Endothelial cell of umbilical vein (primary cell): ENCODE results near the gene KRT1. TPM values are rescaled to one million over a fixed set of nuclear protein-coding genes. Genes with fewer than 3 reads are reported as not detected.

ENCODE experiments used
- BruUV-seq: library from RNA; stranded (reverse); fragments of 400-500 nt; replicated peaks from 2 replicates; lab custom pipeline; 2021; lab: Mats Ljungman, UMichigan
- CTCF ChIA-PET: fragments of 300-600, 350-600 bp; sonication (Branson Sonifier 250); formaldehyde crosslinking; loops from one replicate; lab custom pipeline; 2021; ENCODE audit warnings: antibody characterized with exemption, inconsistent platforms; lab: Charles Lee
- POLR2A ChIA-PET: fragments of 300-600, 350-600 bp; sonication (Branson Sonifier 250); formaldehyde crosslinking; loops from one replicate; lab custom pipeline; 2021; ENCODE audit warnings: antibody characterized with exemption, inconsistent platforms; lab: Charles Lee
- DNase-seq: peaks from one replicate; pipeline ENCODE4 v3.0.0-alpha.2; 2011; ENCODE audit warnings: low read depth, low spot score
- FAIRE-seq: peaks from 2 replicates; lab custom pipeline; 2011; peaks lifted over from hg19 to GRCh38; lab: Jason Lieb, UNC
- H2AFZ ChIP-seq: 2 replicates; pipeline ENCODE4 v1.6.0; 2012; ENCODE audit warnings: low read depth, low read length, control low read depth, inconsistent platforms
- H3K27ac ChIP-seq: 2 replicates; pipeline ENCODE4 v1.5.1; 2011; ENCODE audit warnings: low read depth, mild to moderate bottlenecking, control low read depth, low read length, moderate library complexity; ENCODE audit not compliant: insufficient read depth
- H3K27me3 ChIP-seq, 2 experiments: 2 replicates each; pipeline versions ENCODE4 v1.6.0 to v1.6.1; 2011; ENCODE audit warnings: low read length in 2 of 2, mixed read lengths in 1 of 2; ENCODE audit not compliant: control insufficient read depth in 2 of 2, insufficient read depth in 2 of 2
- H3K36me3 ChIP-seq, 2 experiments: 2 replicates in 1 of 2; 3 replicates in 1 of 2; pipeline ENCODE4 v1.5.1; 2011; ENCODE audit warnings: low read length in 2 of 2, mild to moderate bottlenecking in 1 of 2, moderate library complexity in 1 of 2; ENCODE audit not compliant: control insufficient read depth in 2 of 2, insufficient read depth in 2 of 2; ENCODE audit errors: extremely low read depth in 1 of 2
- H3K4me1 ChIP-seq: 3 replicates; pipeline ENCODE4 v1.5.1; 2011; ENCODE audit warnings: mild to moderate bottlenecking, low read length; ENCODE audit not compliant: control insufficient read depth, insufficient read depth; ENCODE audit errors: extremely low read depth
- H3K4me2 ChIP-seq: 2 replicates; pipeline ENCODE4 v1.6.1; 2011; ENCODE audit warnings: low read length, control low read depth, mixed read lengths; ENCODE audit not compliant: insufficient read depth
- H3K4me3 ChIP-seq, 3 experiments: fragments of 200-600 bp in 1 of 3; sonication (generic), shearing (Covaris generic) in 1 of 3; replicated peaks in 1 of 3; 2 replicates each; pipeline ENCODE4 v1.5.1; 2011 to 2016; ENCODE audit warnings: control low read depth in 3 of 3, low read length in 3 of 3, mild to moderate bottlenecking in 2 of 3, inconsistent platforms in 1 of 3, low read depth in 1 of 3, moderate library complexity in 1 of 3; ENCODE audit not compliant: insufficient read depth in 1 of 3
- H3K79me2 ChIP-seq: 2 replicates; pipeline ENCODE4 v1.6.0; 2012; ENCODE audit warnings: low read length, inconsistent platforms; ENCODE audit not compliant: control insufficient read depth, insufficient read depth
- H3K9ac ChIP-seq: replicated peaks from 2 replicates; pipeline ENCODE3; 2011; ENCODE audit warnings: low read length, control low read depth; ENCODE audit not compliant: insufficient read depth; ENCODE audit errors: extremely low read depth
- H3K9me1 ChIP-seq: replicated peaks from 3 replicates; pipeline ENCODE4 v1.6.0; 2011; ENCODE audit warnings: mild to moderate bottlenecking, low read length; ENCODE audit not compliant: control insufficient read depth, insufficient read depth; ENCODE audit errors: extremely low read depth
- H3K9me3 ChIP-seq: replicated peaks from 2 replicates; pipeline ENCODE4 v1.5.1; 2012; ENCODE audit warnings: low read length, inconsistent platforms; ENCODE audit not compliant: control insufficient read depth, insufficient read depth
- H4K20me1 ChIP-seq: replicated peaks from 2 replicates; pipeline ENCODE3; 2011; ENCODE audit warnings: mild to moderate bottlenecking, low read length; ENCODE audit not compliant: control insufficient read depth, insufficient read depth; ENCODE audit errors: extremely low read depth
- EZH2 ChIP-seq: IDR thresholded peaks from 2 replicates; pipeline ENCODE4 v1.6.1; 2012; ENCODE audit warnings: borderline replicate concordance, low read depth, mild to moderate bottlenecking, moderate library complexity, low read length, inconsistent platforms; ENCODE audit not compliant: severe bottlenecking
- FOS ChIP-seq: IDR thresholded peaks from 2 replicates; pipeline ENCODE4 v1.6.1; 2011; ENCODE audit warnings: mild to moderate bottlenecking, low read length, moderate library complexity, borderline replicate concordance; ENCODE audit not compliant: insufficient read depth
- GATA2 ChIP-seq: IDR thresholded peaks from 2 replicates; pipeline ENCODE4 v1.7.0; 2011; ENCODE audit warnings: low read depth, mild to moderate bottlenecking, moderate library complexity, mixed read lengths, low read length; ENCODE audit not compliant: insufficient read length, insufficient read depth
- JUN ChIP-seq: IDR thresholded peaks from 2 replicates; pipeline ENCODE4 v1.6.1; 2011; ENCODE audit warnings: borderline replicate concordance, low read depth; ENCODE audit not compliant: insufficient read length, insufficient read depth
- MYC ChIP-seq: IDR thresholded peaks from one replicate; pipeline ENCODE4 v1.6.1; 2011; ENCODE audit warnings: mild to moderate bottlenecking, low read depth, low read length
- POLR2A ChIP-seq: IDR thresholded peaks from 2 replicates; pipeline ENCODE4 v1.6.1; 2012; ENCODE audit warnings: low read depth, mild to moderate bottlenecking, control low read depth, low read length
- POLR2AphosphoS5 ChIP-seq: IDR thresholded peaks from 2 replicates; pipeline ENCODE4 v1.6.1; 2012; ENCODE audit warnings: low read depth, mild to moderate bottlenecking, control low read depth, low read length, moderate library complexity; ENCODE audit not compliant: insufficient read depth
- dilution Hi-C: fragments of 300-500 bp; cut with MboI; formaldehyde crosslinking; loops from one replicate; pipeline ENCODE4 v1.15.0; 2019; ENCODE audit warnings: low sequenced_read_pairs; ENCODE audit not compliant: extremely low pct_ligation_motif_present
- intact Hi-C: fragments of 100-400 bp; cut with micrococcal nuclease; formaldehyde crosslinking; loops from one replicate; pipeline ENCODE4 v1.10.0; 2022
- polyA plus RNA-seq, 4 experiments: library from polyadenylated mRNA; depleted of rRNA in 3 of 4; stranded (reverse) in 3 of 4; unstranded in 1 of 4; fragments of >200 nt; gene quantifications; 2 replicates each; pipeline versions ENCODE4 v1.2.1 to v1.2.3, GENCODE V29; 2011 to 2012; ENCODE audit warnings: missing spikeins in 1 of 4
- total RNA-seq: library from RNA; stranded (reverse); gene quantifications from 2 replicates; pipeline ENCODE4 v1.2.3, GENCODE V29; 2021
- TF ChIP-seq, protein P1 (sequence below): IDR thresholded peaks from 2 replicates; pipeline ENCODE4 v1.6.1; 2011; ENCODE audit not compliant: insufficient read depth, insufficient read length
- TF ChIP-seq, protein P2 (sequence below), 2 donors: IDR thresholded peaks; 1 replicate in 1 of 2; 2 replicates in 1 of 2; pipeline ENCODE4 v1.5.1; 2011; ENCODE audit warnings: low read length in 2 of 2, mild to moderate bottlenecking in 2 of 2, moderate library complexity in 2 of 2, control low read depth in 1 of 2, inconsistent platforms in 1 of 2, low read depth in 1 of 2; ENCODE audit not compliant: insufficient read depth in 1 of 2; ENCODE audit errors: extremely low read depth in 1 of 2

The KRT1 gene
- total and polyA plus RNA-seq, 2 donors (not counting 3 experiments of a cell fraction or from before 2014, with no cell fraction given) = not detected

DNA sequence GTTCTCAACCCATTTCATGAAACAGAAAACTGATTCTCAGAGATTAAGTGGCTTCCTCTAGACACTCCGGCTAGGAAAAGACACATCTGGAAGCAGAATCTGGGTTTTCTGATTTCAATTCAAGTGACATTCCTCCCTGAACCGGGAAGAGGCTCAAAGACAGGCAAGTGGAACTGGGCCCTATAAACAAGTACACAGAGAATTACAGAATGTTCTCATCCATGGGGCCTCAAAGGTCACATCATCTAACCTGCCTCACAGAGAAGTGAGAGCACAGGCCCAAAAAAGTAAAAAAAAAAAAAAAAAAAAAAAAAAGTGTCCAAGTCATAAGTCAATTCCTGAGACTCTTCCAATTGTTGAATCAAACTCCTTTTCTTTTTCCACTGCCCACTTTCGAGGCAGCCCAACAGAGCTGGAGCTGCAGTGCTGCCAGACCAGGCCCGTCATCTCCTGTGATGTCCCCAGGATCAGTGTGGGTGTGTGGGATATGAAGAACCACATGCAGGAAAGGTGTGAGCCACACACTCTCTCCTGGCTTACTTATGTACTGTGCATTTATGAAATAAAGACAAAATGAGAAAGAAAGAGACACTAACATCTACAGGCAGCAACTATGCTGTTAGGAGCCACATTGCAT lies 2.8 kb upstream of the KRT1 start:
- no peaks in the 10 kb centered on the region for H3K4me1 ChIP-seq
- H3K36me3 ChIP-seq = no peaks in the 10 kb centered on the region
- H3K27ac ChIP-seq = no peak overlapping the region
- intact Hi-C loops (no loop called here), dilution Hi-C loops (no loop called here)
- FAIRE-seq (no peak), DNase-seq (no peak)
- TF ChIP-seq FOS (no peak), POLR2AphosphoS5 (no peak)
- TF ChIP-seq, protein P1, sequence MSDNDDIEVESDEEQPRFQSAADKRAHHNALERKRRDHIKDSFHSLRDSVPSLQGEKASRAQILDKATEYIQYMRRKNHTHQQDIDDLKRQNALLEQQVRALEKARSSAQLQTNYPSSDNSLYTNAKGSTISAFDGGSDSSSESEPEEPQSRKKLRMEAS = no peak
- TF ChIP-seq, protein P2, sequence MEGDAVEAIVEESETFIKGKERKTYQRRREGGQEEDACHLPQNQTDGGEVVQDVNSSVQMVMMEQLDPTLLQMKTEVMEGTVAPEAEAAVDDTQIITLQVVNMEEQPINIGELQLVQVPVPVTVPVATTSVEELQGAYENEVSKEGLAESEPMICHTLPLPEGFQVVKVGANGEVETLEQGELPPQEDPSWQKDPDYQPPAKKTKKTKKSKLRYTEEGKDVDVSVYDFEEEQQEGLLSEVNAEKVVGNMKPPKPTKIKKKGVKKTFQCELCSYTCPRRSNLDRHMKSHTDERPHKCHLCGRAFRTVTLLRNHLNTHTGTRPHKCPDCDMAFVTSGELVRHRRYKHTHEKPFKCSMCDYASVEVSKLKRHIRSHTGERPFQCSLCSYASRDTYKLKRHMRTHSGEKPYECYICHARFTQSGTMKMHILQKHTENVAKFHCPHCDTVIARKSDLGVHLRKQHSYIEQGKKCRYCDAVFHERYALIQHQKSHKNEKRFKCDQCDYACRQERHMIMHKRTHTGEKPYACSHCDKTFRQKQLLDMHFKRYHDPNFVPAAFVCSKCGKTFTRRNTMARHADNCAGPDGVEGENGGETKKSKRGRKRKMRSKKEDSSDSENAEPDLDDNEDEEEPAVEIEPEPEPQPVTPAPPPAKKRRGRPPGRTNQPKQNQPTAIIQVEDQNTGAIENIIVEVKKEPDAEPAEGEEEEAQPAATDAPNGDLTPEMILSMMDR (IDR thresholded peaks at IDR 0.05; ENCODE audit: extremely low read depth in 1 of 2, insufficient read depth in 1 of 2, low read depth in 1 of 2, low read length in 2 of 2) = no peak
- no peak overlapping the region for H3K4me2 ChIP-seq
- H4K20me1 ChIP-seq = no peaks in the 10 kb centered on the region
- H3K9me1 ChIP-seq = no peaks in the 10 kb centered on the region
- no peaks in the 10 kb centered on the region for H3K79me2 ChIP-seq
- BruUV-seq = no TSS peak
- no peak overlapping the region for H2AFZ ChIP-seq
- no peak overlapping the region for H3K9ac ChIP-seq
- ChIA-PET CTCF (no interaction called here), POLR2A (no interaction called here)
- peaks cover 0 to 3% of the 10 kb centered on the region in 2 experiments for H3K27me3 ChIP-seq
- no peak overlapping the region for H3K4me3 ChIP-seq
- no peaks in the 10 kb centered on the region for H3K9me3 ChIP-seq

DNA sequence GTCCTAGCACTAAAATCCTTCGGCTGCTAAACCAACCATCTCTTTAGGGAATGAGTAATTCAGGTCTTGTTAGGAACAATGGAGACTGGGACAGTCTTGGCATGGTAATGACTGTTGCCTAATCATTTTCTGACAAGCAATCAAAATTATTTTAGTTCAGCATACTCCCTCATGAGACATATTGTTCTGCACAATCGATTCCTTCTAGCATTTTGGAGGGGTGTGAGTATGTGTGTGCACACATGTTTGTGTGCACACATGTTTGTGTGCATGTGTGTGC lies 2.1 kb upstream of the KRT1 start:
- no peaks in the 10 kb centered on the region for H3K79me2 ChIP-seq
- intact Hi-C loops (no loop called here), dilution Hi-C loops (no loop called here)
- DNase-seq (no peak), FAIRE-seq (no peak)
- H3K4me3 ChIP-seq = no peak overlapping the region
- POLR2A ChIA-PET = no interaction called here
- H2AFZ ChIP-seq = no peak overlapping the region
- BruUV-seq = no TSS peak
- H3K4me1 ChIP-seq = no peaks in the 10 kb centered on the region
- no peak overlapping the region for H3K9ac ChIP-seq
- H3K36me3 ChIP-seq = no peaks in the 10 kb centered on the region
- H3K9me3 ChIP-seq = no peaks in the 10 kb centered on the region
- H4K20me1 ChIP-seq = no peaks in the 10 kb centered on the region
- H3K4me2 ChIP-seq = no peak overlapping the region
- H3K27me3 ChIP-seq = no peaks in the 10 kb centered on the region
- TF ChIP-seq, protein P1 = no peak
- TF ChIP-seq, protein P2 (IDR thresholded peaks at IDR 0.05; ENCODE audit: extremely low read depth in 1 of 2, insufficient read depth in 1 of 2, low read depth in 1 of 2, low read length in 2 of 2) = no peak
- no peak for TF ChIP-seq EZH2
- no peak for TF ChIP-seq JUN
- TF ChIP-seq GATA2 = no peak
- TF ChIP-seq POLR2A = no peak
- no peak for TF ChIP-seq POLR2AphosphoS5
- TF ChIP-seq FOS = no peak
- no peak for TF ChIP-seq MYC
- no peak overlapping the region for H3K27ac ChIP-seq
- CTCF ChIA-PET = no interaction called here
- no peaks in the 10 kb centered on the region for H3K9me1 ChIP-seq
